GOT3 (cell line): Measurements from ENCODE around the gene MCC.

Source experiments
- DNase-seq: peaks from one replicate; lab custom pipeline; 2025; ENCODE audit warnings: mixed read lengths; lab: John Stamatoyannopoulos, UW

Gene MCC

DNA sequence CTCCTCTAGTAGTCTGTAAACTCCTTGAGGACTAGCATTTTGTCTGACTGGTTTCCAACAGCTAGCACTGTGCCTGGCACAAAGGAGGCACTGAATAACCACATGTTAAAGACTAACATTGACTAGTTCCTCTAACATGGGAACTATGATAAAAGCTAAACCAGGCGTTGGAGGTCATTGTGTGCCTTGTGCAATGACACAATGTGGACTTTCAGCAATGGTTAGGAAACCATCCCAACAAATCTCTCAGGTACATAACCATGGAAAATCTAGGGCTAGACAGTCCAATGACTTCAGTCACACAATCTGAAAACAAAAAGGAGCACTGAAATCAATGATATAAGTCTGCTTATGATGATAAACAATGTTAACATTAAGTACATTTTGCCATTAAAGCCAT lies 311.0 kb downstream of the MCC start:
- DNase-seq: no peak

DNA sequence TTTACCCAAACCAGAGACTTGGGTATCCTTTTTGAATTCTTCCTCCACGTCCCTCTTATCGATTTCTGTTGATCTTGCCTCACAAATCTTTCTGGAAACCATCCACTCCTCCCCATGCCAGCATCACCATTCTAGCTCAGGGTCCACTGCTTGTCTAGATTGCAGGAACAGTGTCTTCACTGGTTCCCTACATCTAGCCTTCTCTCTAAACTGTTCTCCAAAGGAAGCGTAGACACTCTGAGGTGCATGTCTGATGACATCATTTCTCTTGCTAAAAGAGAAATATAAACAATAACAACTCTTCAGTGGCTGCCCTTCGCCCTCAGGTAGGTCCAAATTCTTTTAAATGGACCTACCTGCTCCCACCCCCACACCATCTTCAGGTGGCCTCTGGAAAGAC lies 311.5 kb downstream of the MCC start:
- DNase-seq: no peak

DNA sequence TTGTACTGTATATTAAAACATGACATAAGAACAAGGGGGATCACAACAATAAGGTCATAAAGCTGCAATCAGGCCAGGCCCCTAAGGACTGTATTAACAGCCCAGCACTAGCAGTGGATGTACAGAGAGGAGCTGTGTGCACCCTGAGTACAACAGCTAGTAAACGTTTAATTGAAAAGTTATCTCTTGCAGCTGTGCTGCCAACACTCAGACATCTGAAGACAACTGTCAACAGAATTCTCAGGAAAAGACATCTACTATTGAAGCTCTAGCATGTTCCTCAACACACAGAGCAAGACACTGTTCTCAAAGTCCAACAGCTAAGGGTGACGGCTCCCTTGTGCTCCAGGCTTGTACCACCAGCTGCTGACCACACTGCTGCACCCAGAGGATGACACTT lies 312.1 kb downstream of the MCC start:
- no peak for DNase-seq

DNA sequence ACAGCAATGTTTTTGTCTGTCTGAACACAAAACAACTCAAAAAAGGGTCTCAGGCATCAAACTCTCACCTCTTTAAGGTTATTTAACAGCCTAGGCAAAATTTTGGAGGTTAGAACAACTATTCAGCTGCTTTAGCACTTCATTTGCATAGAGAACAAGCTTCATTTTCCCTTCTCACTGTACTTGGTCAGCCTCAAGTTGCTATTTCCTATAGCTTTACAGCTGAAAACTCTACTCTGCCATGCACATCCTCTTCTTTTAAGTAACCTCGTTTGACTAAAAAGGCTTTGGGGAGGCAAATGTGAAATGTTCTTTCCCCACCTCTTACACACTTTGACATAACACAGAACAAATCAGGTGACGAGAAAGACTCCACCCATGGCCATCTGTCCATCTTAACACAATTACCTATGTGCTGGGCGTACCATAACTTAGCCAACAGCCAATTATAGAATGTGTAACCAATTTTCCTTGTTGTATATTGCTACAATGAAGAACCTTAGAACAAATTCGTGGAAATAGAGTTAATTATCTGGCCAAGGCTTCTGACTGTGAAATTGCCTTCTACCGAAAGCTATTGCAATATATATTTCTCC lies 315.9 kb downstream of the MCC start:
- DNase-seq: no peak

DNA sequence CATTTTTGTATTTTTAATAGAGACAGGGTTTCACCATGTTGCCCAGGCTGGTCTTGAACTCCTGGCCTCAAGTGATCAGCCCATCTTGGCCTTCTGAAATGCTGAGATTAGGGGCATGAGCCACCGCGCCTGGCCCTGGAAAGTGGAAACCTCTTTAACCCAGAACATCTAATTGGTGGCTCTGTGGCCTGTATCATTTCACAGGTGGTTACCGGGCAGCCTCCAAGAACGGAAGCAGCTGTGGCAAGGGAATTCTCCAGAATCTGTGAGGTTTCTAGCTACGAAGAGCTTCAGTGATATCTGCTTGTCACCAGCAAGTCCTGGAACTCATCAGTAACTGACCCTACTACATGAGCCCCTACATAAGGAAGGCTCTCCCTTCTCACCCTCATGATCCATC lies 316.7 kb downstream of the MCC start:
- DNase-seq: no peak

DNA sequence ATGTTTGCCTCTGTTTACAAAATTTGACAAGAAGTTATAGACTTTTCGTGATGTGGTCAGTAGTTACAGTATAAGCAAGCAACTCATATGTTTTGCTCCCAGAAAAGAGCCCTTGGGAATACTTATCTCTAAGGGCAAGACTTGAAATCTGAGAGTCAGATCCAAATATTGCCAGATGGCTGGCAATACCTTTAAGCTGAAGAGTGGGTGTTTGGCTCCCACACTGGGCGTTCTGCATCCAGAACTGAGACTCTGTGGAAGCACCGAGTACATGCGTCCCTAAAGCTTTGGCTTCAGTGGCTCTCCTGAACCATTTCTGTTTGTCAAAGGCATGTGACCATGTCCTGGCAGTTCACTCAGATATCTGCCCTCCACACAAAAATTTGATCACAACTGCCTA lies 317.5 kb downstream of the MCC start:
- DNase-seq: no peak

DNA sequence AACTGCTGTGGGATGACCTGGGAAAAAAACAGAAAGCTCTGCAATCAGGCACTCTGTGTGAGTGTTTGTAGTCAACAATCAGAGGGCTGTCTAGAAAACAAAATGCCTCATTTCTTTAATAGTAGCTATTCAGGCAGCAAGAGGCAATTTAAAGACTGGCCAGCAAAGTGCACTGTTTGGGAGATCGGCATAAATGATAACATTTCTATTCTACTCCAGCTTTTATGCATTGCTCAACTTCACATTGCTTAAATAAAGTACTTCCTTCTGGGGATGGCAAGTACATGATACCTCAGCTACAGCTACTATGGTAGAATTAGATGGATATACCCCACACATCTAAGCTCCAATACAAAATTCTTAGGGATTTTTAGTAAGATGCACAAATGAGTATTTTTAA lies 318.5 kb downstream of the MCC start:
- no peak for DNase-seq

DNA sequence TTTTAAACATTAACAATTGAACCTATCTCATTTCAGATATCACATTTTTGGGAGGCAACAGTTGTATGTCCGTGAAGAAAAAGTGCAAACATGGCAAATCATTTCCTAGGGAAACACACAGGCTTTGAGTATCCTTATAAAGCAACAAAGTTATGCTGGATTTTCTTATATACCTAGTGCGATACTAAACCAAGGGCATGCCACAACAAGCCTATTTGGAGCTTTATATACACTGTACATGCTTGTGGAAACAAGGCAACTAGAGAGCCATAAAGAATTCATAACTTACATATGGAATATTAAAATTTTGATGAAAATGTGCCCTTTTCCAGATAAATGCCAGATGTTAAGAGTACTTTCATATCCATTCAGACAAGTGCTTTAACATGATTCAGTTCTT lies 320.3 kb downstream of the MCC start:
- no peak for DNase-seq

DNA sequence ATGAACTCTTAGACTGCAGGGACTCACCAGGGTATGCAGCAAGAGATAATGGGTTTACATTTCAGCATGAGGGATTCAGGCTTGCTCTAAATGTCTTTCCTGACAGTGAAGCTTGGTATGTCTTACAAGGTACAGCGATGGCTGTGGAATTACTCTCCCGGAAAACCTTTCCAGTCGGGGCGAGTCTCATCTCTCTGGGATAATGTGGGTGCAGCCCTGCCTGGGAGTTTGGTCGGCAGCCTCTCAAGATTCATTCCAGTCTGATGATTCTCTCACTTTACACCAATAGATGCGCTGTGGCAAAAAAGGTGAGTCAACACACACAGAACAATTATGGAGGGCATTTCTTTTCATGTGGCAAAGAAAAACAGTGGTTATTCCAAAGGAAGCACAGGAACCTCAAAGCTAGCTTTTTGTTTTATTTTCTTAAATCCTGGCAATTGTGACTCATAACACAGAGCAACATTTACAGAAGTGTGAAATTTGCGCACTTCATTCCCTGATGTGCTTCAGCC lies 321.3 kb downstream of the MCC start:
- DNase-seq: no peak

DNA sequence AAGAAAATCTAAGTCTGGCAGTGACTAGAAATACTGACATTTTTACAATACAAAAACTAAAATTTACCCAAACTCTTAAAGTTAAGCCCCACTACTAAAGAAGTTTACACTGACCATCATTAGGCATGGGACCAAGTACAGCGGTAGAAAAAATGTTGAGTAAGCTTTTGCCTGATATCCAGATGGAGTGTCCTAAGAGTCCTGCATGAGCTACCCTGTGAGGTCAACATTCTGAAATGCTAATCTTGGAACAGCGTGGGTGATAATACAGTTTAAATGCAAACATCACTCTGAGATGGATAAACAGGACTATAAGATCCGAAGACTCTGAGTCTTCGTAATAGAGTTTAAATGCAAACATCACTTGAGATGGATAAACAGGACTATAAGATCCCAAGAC lies 322.0 kb downstream of the MCC start:
- DNase-seq: no peak

DNA sequence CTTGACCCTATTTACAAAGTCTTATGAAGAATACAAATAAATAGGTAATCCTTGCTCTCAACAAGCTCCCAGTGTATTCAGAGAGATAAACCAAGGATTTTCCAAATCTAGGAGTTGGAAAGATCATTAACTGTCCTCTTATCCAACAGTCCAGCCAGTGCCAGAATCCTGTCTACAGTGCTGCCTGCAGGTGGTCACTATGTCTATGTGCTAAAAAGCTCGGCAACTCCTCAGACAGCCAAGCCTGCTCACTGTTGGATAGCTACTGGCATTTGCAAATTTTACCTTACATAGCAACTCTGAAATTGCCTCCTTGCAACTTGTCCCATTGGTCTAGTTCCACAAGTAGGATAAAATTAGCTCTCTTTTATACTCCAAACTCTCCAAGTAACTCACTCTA lies 324.2 kb downstream of the MCC start:
- DNase-seq: no peak

DNA sequence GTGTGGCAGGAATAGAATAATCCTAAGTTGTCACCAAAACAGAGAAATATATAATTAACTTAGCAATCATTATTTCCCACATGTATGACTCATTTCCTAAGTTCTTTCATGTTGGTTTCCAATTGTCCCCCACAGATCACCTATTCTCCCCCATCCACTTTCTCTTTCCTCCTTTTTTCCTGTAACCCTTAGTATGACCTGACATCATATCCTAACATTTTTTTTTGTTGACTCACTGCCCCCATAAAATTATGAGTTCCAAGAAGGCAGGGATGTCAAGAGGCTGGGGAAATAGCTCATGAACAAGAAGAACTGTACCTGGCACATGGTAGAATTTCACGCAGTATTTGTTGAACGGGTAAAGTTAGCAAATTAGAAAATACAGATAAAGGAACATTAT lies 324.9 kb downstream of the MCC start:
- DNase-seq: no peak

DNA sequence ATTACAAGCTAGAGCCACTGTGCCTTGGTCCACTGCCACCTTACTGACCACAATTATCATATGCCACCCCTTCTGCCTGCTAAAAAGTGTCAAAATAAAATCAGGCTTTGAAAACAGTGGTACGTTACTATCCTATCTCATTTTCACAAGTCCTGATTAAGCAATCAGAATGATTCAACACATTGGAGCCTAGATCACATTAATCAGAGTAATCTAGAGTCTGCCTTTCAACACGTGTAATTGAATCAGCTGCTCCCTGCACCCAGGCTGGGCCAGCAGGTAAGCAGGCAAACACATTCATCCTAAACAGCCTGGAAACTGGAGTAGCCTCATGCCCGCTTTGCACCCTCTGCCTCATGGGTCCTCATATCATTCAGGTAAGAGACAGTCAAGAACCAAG lies 325.5 kb downstream of the MCC start:
- DNase-seq: no peak

DNA sequence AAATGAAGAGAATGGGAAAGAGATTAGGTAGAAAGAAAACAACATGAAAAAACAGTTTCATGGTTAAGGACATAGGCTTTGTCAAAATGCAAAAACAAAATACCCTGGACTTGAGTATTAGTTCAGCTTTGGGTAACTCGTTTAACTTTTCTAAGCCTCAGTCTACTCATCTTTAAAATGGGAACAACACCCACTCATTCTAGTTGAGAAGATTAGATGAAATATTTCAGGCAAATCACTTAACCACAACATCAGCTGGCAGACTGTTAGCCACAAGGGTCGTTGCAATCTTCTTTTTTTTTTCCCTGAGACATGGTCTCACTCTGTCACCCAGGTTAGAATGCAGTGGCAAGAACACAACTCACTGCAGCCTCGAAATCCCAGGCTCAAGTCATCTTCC lies 326.0 kb downstream of the MCC start:
- no peak for DNase-seq

DNA sequence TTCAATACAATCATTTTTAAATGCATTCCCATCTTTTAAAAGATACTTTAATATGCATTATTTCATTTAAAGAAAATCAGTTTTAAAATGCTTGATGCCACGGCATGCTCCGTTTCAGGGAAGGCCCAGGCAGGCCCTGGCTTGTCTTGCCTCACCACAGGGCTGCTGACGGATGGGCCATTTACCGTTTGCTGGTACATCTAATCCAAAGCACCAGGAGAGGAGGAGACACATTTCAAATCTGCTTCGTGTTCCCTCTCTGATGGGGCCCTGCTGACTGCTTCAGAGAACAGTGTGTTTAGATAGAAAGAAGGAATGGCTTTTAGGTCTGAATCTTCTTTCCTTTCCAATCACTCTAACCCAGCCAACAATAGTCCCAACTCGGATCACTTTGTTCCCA lies 326.4 kb downstream of the MCC start:
- DNase-seq: no peak

DNA sequence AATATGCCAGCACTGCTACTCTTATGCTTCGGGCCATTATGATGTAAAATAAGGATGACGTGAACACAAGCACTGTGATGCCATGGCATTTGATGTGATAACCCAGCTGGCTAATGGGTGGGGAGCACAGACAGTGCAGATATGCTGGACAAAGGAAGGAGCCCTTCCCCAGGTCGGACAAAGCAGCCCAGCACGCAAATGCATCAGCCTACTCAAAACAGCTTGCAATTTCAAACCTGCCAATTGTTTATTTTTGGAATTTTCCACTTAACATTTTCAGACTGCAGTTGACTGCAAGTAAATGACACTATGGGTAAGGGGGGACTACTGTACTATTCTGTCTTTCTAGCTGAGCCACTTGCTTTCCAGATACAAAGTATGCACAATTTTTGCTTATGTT lies 330.4 kb downstream of the MCC start:
- DNase-seq: no peak

DNA sequence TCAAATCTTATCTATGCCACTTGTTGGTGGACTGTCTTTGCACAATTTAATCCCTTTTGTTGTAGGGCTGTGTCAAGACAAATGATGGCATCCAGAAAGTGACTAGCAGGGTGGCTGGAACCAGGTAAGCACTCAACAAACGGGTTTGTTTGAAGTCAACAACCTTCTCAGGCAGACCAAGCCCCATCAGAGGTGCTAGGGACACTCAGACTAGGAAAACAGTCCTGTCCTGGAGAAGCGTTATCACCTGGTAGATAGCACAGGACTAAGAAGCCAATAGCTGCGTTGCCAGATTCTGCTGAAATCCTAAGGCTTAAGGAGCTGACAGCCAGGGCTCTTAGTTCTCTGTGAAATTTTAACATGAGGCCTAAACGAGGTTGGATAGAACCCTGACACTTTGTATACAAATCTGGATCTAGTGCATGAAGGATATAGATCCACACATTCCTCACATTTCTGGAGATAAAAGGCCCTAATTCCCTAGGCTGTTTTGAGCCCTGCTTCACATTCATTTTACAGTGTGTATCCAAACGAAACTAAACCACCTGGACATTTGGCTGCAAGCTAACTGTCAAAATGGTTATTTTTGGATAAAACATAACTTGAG lies 331.9 kb downstream of the MCC start:
- no peak for DNase-seq

DNA sequence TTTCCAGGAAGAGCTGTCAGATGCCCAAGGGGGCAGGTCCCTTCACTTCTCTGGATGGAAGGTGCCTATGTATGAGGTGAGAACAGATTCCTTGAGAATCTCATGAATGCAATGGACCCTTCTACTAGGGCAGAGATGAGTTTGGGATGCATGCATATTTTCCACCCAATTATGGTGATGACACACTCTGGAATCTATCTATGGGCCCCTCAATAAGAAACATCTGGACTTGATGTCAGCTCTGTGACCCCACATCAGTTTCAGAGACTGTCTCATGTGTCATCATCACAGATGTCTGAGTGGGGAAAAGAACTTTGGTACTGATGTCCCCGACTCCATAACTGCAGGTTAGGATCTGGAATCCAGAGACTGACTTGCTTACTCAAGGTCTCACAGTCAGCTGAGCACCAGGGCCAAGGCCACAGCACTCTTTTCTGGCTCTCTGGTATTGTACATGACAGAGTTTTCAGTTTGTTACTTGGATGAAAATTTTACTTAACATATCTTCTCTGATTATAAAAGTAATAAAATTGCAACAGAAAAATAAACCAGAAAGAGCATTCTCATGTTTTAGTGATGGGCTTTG lies 334.6 kb downstream of the MCC start:
- DNase-seq: no peak

DNA sequence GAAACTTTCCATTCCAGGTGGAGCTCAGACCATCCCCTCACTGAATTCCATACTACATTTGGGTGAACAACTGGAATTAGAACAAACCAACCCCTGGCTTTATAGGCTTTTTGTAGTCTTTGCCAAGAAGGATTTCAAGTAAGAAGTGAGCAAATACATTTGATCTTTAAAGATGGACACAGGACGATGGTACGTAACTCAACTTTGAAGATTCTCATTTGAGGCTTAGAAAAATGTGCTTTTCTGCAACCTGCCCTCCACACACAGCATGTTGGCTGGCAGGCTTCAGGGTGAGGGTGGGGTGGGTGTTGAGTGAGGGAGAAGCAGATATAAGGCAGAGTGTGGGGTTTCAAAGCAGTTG lies 335.9 kb downstream of the MCC start:
- no peak for DNase-seq

DNA sequence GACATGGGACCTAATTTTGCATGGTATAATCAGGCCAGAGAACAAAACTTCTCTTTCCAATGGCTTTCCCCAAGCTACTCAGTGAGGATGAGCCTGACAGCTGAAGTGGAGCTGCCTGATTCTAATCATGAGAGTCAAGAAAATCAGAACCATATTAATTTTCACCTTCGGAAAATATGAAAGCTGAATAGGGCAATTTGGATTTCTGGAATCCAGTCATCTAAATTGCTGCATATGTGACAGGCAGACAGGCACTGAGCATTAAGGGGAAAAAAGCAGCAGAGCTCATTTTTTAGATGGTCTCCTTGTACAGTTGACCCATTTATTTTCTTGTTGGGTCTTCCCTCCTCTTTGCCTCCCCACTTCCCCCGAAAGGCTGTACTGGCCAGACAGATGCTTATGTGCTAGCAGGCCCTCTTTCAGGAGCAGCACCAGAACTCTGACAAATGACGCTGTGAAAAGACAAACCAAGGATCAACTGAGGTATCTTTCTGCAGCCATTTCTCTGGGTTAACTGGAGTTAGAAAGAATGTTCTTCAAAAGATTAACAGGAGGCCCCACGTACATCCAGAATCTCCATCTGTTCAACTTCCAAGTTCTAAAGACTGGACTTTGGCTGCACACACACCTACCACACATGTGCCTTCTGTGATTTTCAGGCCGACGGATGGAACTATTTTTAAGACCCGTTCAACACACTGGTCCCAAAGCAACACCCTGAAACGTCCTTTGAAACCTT lies 336.4 kb downstream of the MCC start:
- no peak for DNase-seq

DNA sequence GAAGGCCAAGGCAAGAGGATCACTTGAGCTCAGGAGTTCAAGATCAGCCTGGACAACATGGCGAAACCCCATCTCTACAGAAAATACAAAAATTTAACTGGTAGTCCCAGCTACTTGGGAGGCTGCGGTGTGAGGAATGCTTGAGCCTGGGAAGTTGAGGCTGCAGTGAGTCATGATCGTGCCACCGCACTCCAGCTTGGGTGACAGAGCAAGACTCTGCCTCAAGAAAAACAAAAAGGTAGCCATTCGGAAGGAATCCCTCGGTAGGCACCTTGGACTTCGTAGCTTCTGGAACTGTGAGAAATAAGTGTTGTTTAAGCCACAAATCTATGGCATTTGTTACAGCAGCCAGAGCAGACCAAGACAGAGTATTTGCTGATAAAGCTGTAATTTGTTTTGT lies 337.4 kb downstream of the MCC start:
- no peak for DNase-seq

DNA sequence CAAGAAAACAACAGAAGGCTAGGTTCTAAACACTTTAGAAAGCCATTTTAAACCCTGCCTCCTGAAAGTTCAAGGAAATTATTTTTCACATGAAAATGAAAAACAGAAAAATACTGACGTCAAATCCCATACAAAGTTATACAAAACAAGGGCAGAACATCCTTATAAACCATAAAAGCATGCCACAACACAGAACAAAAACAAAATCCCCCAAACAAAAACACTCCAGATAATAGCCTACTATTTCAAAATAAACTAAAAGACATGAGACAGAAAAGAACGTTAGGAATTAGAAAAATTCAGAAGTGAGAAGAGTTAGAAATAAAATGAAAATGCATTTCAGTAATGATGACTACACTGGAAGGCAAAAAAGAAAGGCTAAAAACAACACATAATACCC lies 338.0 kb downstream of the MCC start:
- DNase-seq: no peak

DNA sequence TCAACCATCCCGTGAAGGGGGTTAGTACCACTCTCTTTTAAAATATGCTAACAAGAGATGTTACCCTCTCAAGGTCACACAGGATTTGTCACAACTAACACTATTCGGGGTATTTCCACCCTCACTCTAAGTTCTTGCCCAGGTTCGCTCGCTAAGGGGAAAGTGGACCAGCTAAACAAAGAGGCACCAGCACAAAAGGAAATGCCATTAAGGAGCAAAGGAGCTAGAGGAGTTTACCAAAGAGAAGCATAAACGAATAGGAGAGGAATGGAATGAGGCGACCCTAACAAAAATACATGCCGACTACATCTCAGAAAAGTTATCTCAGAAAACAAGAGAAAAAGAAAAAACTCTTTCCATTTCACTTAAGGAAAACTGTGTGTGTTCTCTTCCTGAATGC lies 340.7 kb downstream of the MCC start:
- no peak for DNase-seq
